HG03280 (cell line): ENCODE results near the gene RAX2.
"Not testable (repeated sequence)": the region's sequence is repeated elsewhere in the genome, so short reads cannot be mapped to it uniquely, and the experiment has no call there.

Source experiments
- ATAC-seq: cut with Tn5 transposase; IDR thresholded peaks from one replicate; pipeline ENCODE4 v1.9.1; 2021; ENCODE audit warnings: mild to moderate bottlenecking, moderate library complexity; ENCODE audit not compliant: unreplicated experiment

Gene RAX2

GRCh38 chr19:3771906-3772455, at the start of gene RAX2:
Gene RAX2 (minus strand): TSS chr19:3772228. CDS start chr19:3771742, 486 bp downstream.
- ATAC-seq = no peak

- ATAC-seq = no peak
Observed at GRCh38 chr19:3821156-3821555, 49.1 kb upstream of the RAX2 start.

- no peak for ATAC-seq
Observed at GRCh38 chr19:3819989-3820388, 48.0 kb upstream of the RAX2 start.

- ATAC-seq = no peak
Observed at GRCh38 chr19:3818918-3819317, 46.9 kb upstream of the RAX2 start.

GRCh38 chr19:3818466-3818865, 46.4 kb upstream of the RAX2 start:
- no peak for ATAC-seq

GRCh38 chr19:3817761-3818160, 45.7 kb upstream of the RAX2 start:
- no peak for ATAC-seq

- no peak for ATAC-seq
Observed at GRCh38 chr19:3816566-3817218, 44.7 kb upstream of the RAX2 start.

- not testable (repeated sequence) for ATAC-seq
Observed at GRCh38 chr19:3816148-3816547, 44.1 kb upstream of the RAX2 start.

GRCh38 chr19:3814648-3815047, 42.6 kb upstream of the RAX2 start:
- no peak for ATAC-seq

- ATAC-seq = no peak
Observed at GRCh38 chr19:3813473-3814392, 41.7 kb upstream of the RAX2 start.

GRCh38 chr19:3810708-3811355, 38.8 kb upstream of the RAX2 start:
- no peak for ATAC-seq

GRCh38 chr19:3809881-3810707, 38.1 kb upstream of the RAX2 start:
- ATAC-seq = no peak

GRCh38 chr19:3808420-3809143, 36.6 kb upstream of the RAX2 start:
- no peak for ATAC-seq

GRCh38 chr19:3807574-3808354, 35.7 kb upstream of the RAX2 start:
- no peak for ATAC-seq

GRCh38 chr19:3807131-3807480, 35.1 kb upstream of the RAX2 start:
- ATAC-seq = no peak

- no peak for ATAC-seq
Observed at GRCh38 chr19:3805859-3806258, 33.8 kb upstream of the RAX2 start.

GRCh38 chr19:3804429-3804828, 32.4 kb upstream of the RAX2 start:
- no peak for ATAC-seq

- ATAC-seq = no peak
Observed at GRCh38 chr19:3803986-3804385, 32.0 kb upstream of the RAX2 start.
